HG03442 (cell line): ENCODE data around the gene HNRNPM.

Experiments
- ATAC-seq: cut with Tn5 transposase; IDR thresholded peaks from one replicate; pipeline ENCODE4 v1.9.1; 2021; ENCODE audit warnings: mild to moderate bottlenecking, moderate library complexity; ENCODE audit not compliant: unreplicated experiment

The HNRNPM gene

GRCh38 chr19:8484331-8484894 is 39.6 kb downstream of the HNRNPM start:
- ATAC-seq, result no peak

GRCh38 chr19:8485561-8486371 is 41.0 kb downstream of the HNRNPM start:
- no peak for ATAC-seq

- ATAC-seq, result no peak
Measured at GRCh38 chr19:8486661-8487136, 41.9 kb downstream of the HNRNPM start.

- no peak for ATAC-seq
Measured at GRCh38 chr19:8487137-8487851, 42.5 kb downstream of the HNRNPM start.

- ATAC-seq, result no peak
Measured at GRCh38 chr19:8488365-8488764, 43.6 kb downstream of the HNRNPM start.

GRCh38 chr19:8489561-8490394 is 45.0 kb downstream of the HNRNPM start:
- ATAC-seq, result no peak

GRCh38 chr19:8490395-8490760 is 45.6 kb downstream of the HNRNPM start:
- no peak for ATAC-seq

GRCh38 chr19:8490873-8491272 is 46.1 kb downstream of the HNRNPM start:
- no peak for ATAC-seq

GRCh38 chr19:8491574-8491973 is 46.8 kb downstream of the HNRNPM start:
- no peak for ATAC-seq

- no peak for ATAC-seq
Measured at GRCh38 chr19:8494158-8494557, 49.4 kb downstream of the HNRNPM start.

GRCh38 chr19:8498295-8498694 is 53.5 kb downstream of the HNRNPM start:
- no peak for ATAC-seq

GRCh38 chr19:8499048-8499833 is 54.5 kb downstream of the HNRNPM start:
- no peak for ATAC-seq

- no peak for ATAC-seq
Measured at GRCh38 chr19:8500158-8500557, 55.4 kb downstream of the HNRNPM start.

GRCh38 chr19:8501516-8501915 is 56.7 kb downstream of the HNRNPM start:
- ATAC-seq, result no peak

GRCh38 chr19:8501981-8502380 is 57.2 kb downstream of the HNRNPM start:
- ATAC-seq, result no peak

GRCh38 chr19:8503510-8503909 is 58.7 kb downstream of the HNRNPM start:
- ATAC-seq, result no peak

GRCh38 chr19:8504171-8504570 is 59.4 kb downstream of the HNRNPM start:
- ATAC-seq, result no peak

- no peak for ATAC-seq
Measured at GRCh38 chr19:8504919-8505318, 60.1 kb downstream of the HNRNPM start.

GRCh38 chr19:8505680-8506401 is 61.1 kb downstream of the HNRNPM start:
- ATAC-seq, result no peak
